SU-DHL-6 (cell line): ENCODE data around the gene SNAPIN.

Experiments used
- H2AFZ ChIP-seq: fragments of 200-600 bp; sonication (generic); 2 replicates; pipeline ENCODE4 v1.6.1; 2014; ENCODE audit warnings: low read depth, mild to moderate bottlenecking, moderate library complexity, mixed read lengths, antibody characterized with exemption, low read length; ENCODE audit not compliant: severe bottlenecking
- H3F3A ChIP-seq: fragments of 200-600 bp; shearing (Covaris generic); 2 replicates; pipeline ENCODE4 v1.6.0; 2016; ENCODE audit warnings: antibody characterized with exemption, mild to moderate bottlenecking; ENCODE audit not compliant: insufficient read depth
- H3K27ac ChIP-seq: fragments of 200-600 bp; sonication (generic); 2 replicates; pipeline ENCODE4 v1.5.1; 2016; ENCODE audit warnings: low read depth, mild to moderate bottlenecking, low read length, moderate library complexity, mixed read lengths
- H3K27me3 ChIP-seq: fragments of 200-600 bp; sonication (generic), shearing (Covaris generic); 2 replicates; pipeline ENCODE4 v1.6.0; 2014; ENCODE audit warnings: mild to moderate bottlenecking, low read length
- H3K36me3 ChIP-seq: fragments of 200-600 bp; sonication (generic); 2 replicates; pipeline ENCODE4 v1.6.1; 2014; ENCODE audit warnings: mild to moderate bottlenecking, low read length, mixed read lengths
- H3K4me2 ChIP-seq: fragments of 300-600, 200-600 bp; shearing (Covaris generic), sonication (generic); 2 replicates; pipeline ENCODE4 v1.6.0; 2014; ENCODE audit warnings: low read length, low read depth, mild to moderate bottlenecking; ENCODE audit not compliant: poor library complexity, severe bottlenecking
- H3K4me3 ChIP-seq: fragments of 200-600 bp; sonication (generic); 2 replicates; pipeline ENCODE4 v1.5.1; 2014; ENCODE audit warnings: antibody characterized with exemption, low read length, mild to moderate bottlenecking, mixed read lengths; ENCODE audit not compliant: insufficient read depth, poor library complexity, severe bottlenecking
- H3K79me2 ChIP-seq: fragments of 200-600 bp; sonication (generic); 2 replicates; pipeline ENCODE4 v1.6.1; 2014; ENCODE audit warnings: mild to moderate bottlenecking, low read length, moderate library complexity; ENCODE audit not compliant: insufficient read depth
- H3K9ac ChIP-seq: fragments of 200-600 bp; sonication (generic); 2 replicates; pipeline ENCODE4 v1.7.0; 2014; ENCODE audit warnings: mild to moderate bottlenecking, low read length
- H3K9me2 ChIP-seq: fragments of 200-600 bp; sonication (generic); replicated peaks from 2 replicates; pipeline ENCODE4 v1.6.1; 2014; ENCODE audit warnings: low read length; ENCODE audit not compliant: insufficient read depth
- H3K9me3 ChIP-seq: fragments of 200-600 bp; sonication (generic); 2 replicates; pipeline ENCODE4 v1.6.1; 2014; ENCODE audit warnings: low read length, mixed read lengths; ENCODE audit not compliant: insufficient read depth
- H4K20me1 ChIP-seq: fragments of 200-600 bp; sonication (generic); 2 replicates; pipeline ENCODE4 v1.6.1; 2014; ENCODE audit warnings: low read depth, mild to moderate bottlenecking, antibody characterized with exemption, low read length, moderate library complexity, mixed read lengths
- EZH2phosphoT487 ChIP-seq: fragments of 200-600 bp; sonication (generic), shearing (Covaris generic); conservative IDR thresholded peaks from 2 replicates; pipeline ENCODE4 v1.6.1; 2018; ENCODE audit warnings: mild to moderate bottlenecking, antibody characterized with exemption, low read length, moderate library complexity, mixed read lengths
- TF ChIP-seq, protein P1 (sequence below): fragments of 200-600 bp; sonication (generic); IDR thresholded peaks from one replicate; pipeline ENCODE4 v1.5.1; 2017; ENCODE audit warnings: antibody characterized with exemption, mild to moderate bottlenecking, low read length, moderate library complexity; ENCODE audit not compliant: insufficient read depth, poor library complexity, severe bottlenecking

Gene SNAPIN

DNA sequence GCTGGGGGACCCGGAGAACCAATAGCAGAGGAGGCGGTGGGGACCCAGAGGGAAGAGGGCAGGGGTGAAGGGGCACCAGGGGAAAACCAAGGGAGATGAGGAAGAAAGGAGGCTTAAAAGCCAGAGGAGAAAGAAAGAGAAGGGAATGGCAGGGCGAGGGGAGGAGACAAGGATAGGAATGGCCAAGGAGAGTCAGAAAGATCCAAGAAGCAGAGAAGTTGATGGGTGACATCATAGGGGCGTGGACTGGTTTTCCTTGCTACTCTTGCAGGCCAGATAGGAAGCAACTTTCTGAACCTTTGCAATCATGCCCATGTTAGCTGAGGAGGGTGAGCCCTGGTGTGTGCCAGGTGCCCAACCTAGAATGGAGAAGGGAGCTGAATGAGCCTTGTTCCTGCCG, 25.4 kb downstream of the SNAPIN start:
- no peaks in the 10 kb centered on the region for H3K79me2 ChIP-seq
- no peaks in the 10 kb centered on the region for H4K20me1 ChIP-seq
- no peaks in the 10 kb centered on the region for H3K36me3 ChIP-seq
- no peak overlapping the region for H3K4me3 ChIP-seq
- H3K4me2 ChIP-seq: no peak overlapping the region
- no peaks in the 10 kb centered on the region for H3K9me2 ChIP-seq
- TF ChIP-seq, protein P1, sequence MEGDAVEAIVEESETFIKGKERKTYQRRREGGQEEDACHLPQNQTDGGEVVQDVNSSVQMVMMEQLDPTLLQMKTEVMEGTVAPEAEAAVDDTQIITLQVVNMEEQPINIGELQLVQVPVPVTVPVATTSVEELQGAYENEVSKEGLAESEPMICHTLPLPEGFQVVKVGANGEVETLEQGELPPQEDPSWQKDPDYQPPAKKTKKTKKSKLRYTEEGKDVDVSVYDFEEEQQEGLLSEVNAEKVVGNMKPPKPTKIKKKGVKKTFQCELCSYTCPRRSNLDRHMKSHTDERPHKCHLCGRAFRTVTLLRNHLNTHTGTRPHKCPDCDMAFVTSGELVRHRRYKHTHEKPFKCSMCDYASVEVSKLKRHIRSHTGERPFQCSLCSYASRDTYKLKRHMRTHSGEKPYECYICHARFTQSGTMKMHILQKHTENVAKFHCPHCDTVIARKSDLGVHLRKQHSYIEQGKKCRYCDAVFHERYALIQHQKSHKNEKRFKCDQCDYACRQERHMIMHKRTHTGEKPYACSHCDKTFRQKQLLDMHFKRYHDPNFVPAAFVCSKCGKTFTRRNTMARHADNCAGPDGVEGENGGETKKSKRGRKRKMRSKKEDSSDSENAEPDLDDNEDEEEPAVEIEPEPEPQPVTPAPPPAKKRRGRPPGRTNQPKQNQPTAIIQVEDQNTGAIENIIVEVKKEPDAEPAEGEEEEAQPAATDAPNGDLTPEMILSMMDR: no peak
- H3F3A ChIP-seq: no peaks in the 10 kb centered on the region
- no peaks in the 10 kb centered on the region for H3K27me3 ChIP-seq
- H3K9me3 ChIP-seq: no peaks in the 10 kb centered on the region
- H2AFZ ChIP-seq: no peak overlapping the region
- no peak overlapping the region for H3K27ac ChIP-seq
- no peak overlapping the region for H3K9ac ChIP-seq

DNA sequence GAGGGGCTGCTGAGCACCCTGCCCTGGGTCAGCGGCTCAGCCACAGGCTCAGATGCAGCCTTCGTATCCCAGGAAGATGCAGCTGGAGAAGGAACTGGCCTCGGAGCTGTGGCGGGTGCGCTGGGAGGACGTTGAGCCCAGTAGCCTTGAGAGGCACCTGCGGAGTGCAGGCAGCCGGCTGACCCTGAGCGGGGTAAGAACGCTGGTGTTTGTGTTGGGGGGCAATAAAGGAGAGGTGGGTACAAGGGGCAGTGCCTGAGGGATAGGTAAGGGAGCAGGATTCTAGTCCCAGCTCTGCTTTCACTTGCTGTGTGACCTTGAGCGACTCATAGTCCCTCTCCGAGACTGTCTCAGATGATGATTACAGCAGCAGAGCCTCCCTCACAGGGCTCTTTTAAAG, 26.4 kb downstream of the SNAPIN start:
- no peak overlapping the region for H3K4me2 ChIP-seq
- no peaks in the 10 kb centered on the region for H3K9me2 ChIP-seq
- no peak for TF ChIP-seq EZH2phosphoT487
- TF ChIP-seq, protein P1: no peak
- H3F3A ChIP-seq: no peaks in the 10 kb centered on the region
- H3K79me2 ChIP-seq: no peaks in the 10 kb centered on the region
- no peaks in the 10 kb centered on the region for H4K20me1 ChIP-seq
- H3K4me3 ChIP-seq: no peak overlapping the region
- H3K9me3 ChIP-seq: no peaks in the 10 kb centered on the region
- H2AFZ ChIP-seq: no peak overlapping the region
- no peak overlapping the region for H3K27ac ChIP-seq
- H3K9ac ChIP-seq: no peak overlapping the region
- H3K27me3 ChIP-seq: no peaks in the 10 kb centered on the region
- no peaks in the 10 kb centered on the region for H3K36me3 ChIP-seq

DNA sequence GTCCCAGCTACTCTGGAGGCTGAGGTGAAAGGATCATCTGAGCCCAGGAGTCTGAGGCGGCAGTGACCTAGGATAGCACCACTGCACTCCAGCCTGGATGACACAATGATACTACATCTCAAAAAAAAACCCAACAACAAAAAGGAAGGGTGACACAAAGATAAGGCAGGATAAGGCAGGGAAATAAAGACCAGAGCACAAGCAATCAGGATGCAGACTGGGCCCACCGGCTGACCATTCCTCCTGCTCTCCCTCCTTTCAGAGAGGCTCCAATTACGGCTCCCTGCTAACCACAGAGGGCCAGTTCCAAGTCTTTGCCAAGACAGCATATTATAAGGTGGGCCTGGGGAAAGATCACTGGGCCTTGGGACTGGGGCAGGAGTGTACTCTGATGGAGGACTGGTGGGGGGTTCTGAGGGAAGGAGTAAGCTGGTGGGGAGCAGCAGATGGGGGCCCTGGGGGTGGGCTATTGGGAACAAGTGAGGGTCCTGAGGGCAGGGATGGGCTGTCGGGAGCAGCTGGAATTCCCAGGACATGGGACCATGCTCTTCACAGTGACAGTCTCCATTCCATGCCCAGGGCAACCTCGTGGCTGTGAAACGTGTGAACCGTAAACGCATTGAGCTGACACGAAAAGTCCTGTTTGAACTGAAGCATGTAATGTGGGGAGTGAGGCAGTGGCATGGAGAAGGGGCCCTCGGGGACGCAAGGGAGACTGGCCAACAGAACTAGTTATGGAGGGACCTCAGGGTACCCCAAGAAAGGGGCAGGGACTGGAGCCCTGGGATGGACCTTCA, 27.2 kb downstream of the SNAPIN start:
- H3K4me2 ChIP-seq: no peak overlapping the region
- H3K79me2 ChIP-seq: no peaks in the 10 kb centered on the region
- H3K27ac ChIP-seq: no peak overlapping the region
- H3K9me3 ChIP-seq: no peaks in the 10 kb centered on the region
- no peaks in the 10 kb centered on the region for H3K9me2 ChIP-seq
- H2AFZ ChIP-seq: no peak overlapping the region
- no peaks in the 10 kb centered on the region for H3K27me3 ChIP-seq
- no peak for TF ChIP-seq EZH2phosphoT487
- TF ChIP-seq, protein P1: no peak
- no peaks in the 10 kb centered on the region for H3K36me3 ChIP-seq
- no peaks in the 10 kb centered on the region for H3F3A ChIP-seq
- no peak overlapping the region for H3K9ac ChIP-seq
- no peaks in the 10 kb centered on the region for H4K20me1 ChIP-seq
- no peak overlapping the region for H3K4me3 ChIP-seq
